Bone marrow (tissue), 2 donors: ENCODE results near the gene ZFAND3.

Source experiments
- DNase-seq, 2 donors: peaks; one replicate each; lab custom pipeline; 2025; lab: John Stamatoyannopoulos, UW

Gene ZFAND3

GRCh38 chr6:38004908-38005307 lies 185.4 kb downstream of the ZFAND3 start:
- no peak for DNase-seq

- no peak for DNase-seq
These were observed 192.4 kb downstream of the ZFAND3 start for GRCh38 chr6:38011937-38012336.

- no peak for DNase-seq
These were observed 193.0 kb downstream of the ZFAND3 start for GRCh38 chr6:38012573-38012972.

- no peak for DNase-seq
These were observed 195.8 kb downstream of the ZFAND3 start for GRCh38 chr6:38015341-38015740.

- DNase-seq = peak in 1 of 2 donors; percentile 29
These were observed 197.3 kb downstream of the ZFAND3 start for GRCh38 chr6:38016824-38017223.

- no peak for DNase-seq
These were observed 199.2 kb downstream of the ZFAND3 start for GRCh38 chr6:38018755-38019165.

- no peak for DNase-seq
These were observed 201.1 kb downstream of the ZFAND3 start for GRCh38 chr6:38020593-38020992.

- DNase-seq = no peak
These were observed 201.5 kb downstream of the ZFAND3 start for GRCh38 chr6:38021029-38021428.

- no peak for DNase-seq
These were observed 202.0 kb downstream of the ZFAND3 start for GRCh38 chr6:38021571-38021970.

GRCh38 chr6:38022688-38023087 lies 203.2 kb downstream of the ZFAND3 start:
- no peak for DNase-seq

GRCh38 chr6:38024908-38025307 lies 205.4 kb downstream of the ZFAND3 start:
- no peak for DNase-seq

GRCh38 chr6:38025451-38025850 lies 205.9 kb downstream of the ZFAND3 start:
- no peak for DNase-seq

GRCh38 chr6:38027685-38028373 lies 208.3 kb downstream of the ZFAND3 start:
- no peak for DNase-seq

GRCh38 chr6:38030380-38030779 lies 210.9 kb downstream of the ZFAND3 start:
- DNase-seq = no peak

- DNase-seq = no peak
These were observed 213.3 kb downstream of the ZFAND3 start for GRCh38 chr6:38032797-38033196.

- DNase-seq = no peak
These were observed 214.0 kb downstream of the ZFAND3 start for GRCh38 chr6:38033442-38033982.

- DNase-seq = no peak
These were observed 214.9 kb downstream of the ZFAND3 start for GRCh38 chr6:38034274-38034914.

- DNase-seq = no peak
These were observed 216.0 kb downstream of the ZFAND3 start for GRCh38 chr6:38035478-38035877.

GRCh38 chr6:38039502-38039901 lies 220.0 kb downstream of the ZFAND3 start:
- DNase-seq = no peak

GRCh38 chr6:38040254-38040653 lies 220.7 kb downstream of the ZFAND3 start:
- DNase-seq = no peak

- DNase-seq = no peak
These were observed 223.8 kb downstream of the ZFAND3 start for GRCh38 chr6:38043259-38043753.

- DNase-seq = no peak
These were observed 226.3 kb downstream of the ZFAND3 start for GRCh38 chr6:38045701-38046305.

GRCh38 chr6:38047562-38047961 lies 228.0 kb downstream of the ZFAND3 start:
- DNase-seq = no peak
